Endodermal cell (in vitro differentiated cells): ENCODE measurements around the gene GPS1. TPM values are rescaled to one million over a fixed set of nuclear protein-coding genes. Genes with fewer than 3 reads are reported as not detected.

Experiments
- DNase-seq: peaks from one replicate; pipeline ENCODE4 v3.0.0-alpha.2; 2017
- H3K27ac ChIP-seq: 2 replicates; pipeline ENCODE4 v1.5.1; 2013; ENCODE audit warnings: mild to moderate bottlenecking, low read depth, low read length, moderate library complexity
- H3K27me3 ChIP-seq: 2 replicates; pipeline ENCODE4 v1.6.1; 2013; ENCODE audit warnings: mild to moderate bottlenecking, low read length, moderate library complexity; ENCODE audit not compliant: insufficient read depth, control insufficient read depth, poor library complexity, severe bottlenecking
- H3K36me3 ChIP-seq: 2 replicates; pipeline ENCODE4 v1.7.0; 2013; ENCODE audit warnings: mild to moderate bottlenecking, low read length, moderate library complexity; ENCODE audit not compliant: control insufficient read depth, insufficient read depth
- H3K4me1 ChIP-seq: one replicate; pipeline ENCODE4 v1.7.0; 2013; ENCODE audit warnings: low read length; ENCODE audit not compliant: control insufficient read depth, insufficient read depth
- H3K4me3 ChIP-seq: 2 replicates; pipeline ENCODE4 v1.5.1; 2013; ENCODE audit warnings: mild to moderate bottlenecking, low read length, moderate library complexity
- H3K9ac ChIP-seq: 2 replicates; pipeline ENCODE4 v1.6.1; 2013; ENCODE audit warnings: mild to moderate bottlenecking, low read length, moderate library complexity; ENCODE audit not compliant: poor library complexity, severe bottlenecking; ENCODE audit errors: extremely low read depth
- H3K9me3 ChIP-seq: 2 replicates; pipeline ENCODE4 v1.6.1; 2013; ENCODE audit warnings: mild to moderate bottlenecking, low read length, moderate library complexity; ENCODE audit not compliant: control insufficient read depth
- H3K27ac Mint-ChIP-seq: 2 replicates; pipeline ENCODE4 v1.8.0; 2020; ENCODE audit warnings: mixed read lengths
- H3K27me3 Mint-ChIP-seq: 2 replicates; pipeline ENCODE4 v1.8.0; 2021; ENCODE audit warnings: mild to moderate bottlenecking, mixed read lengths; ENCODE audit not compliant: insufficient read depth
- H3K36me3 Mint-ChIP-seq: 2 replicates; pipeline ENCODE4 v1.8.0; 2020; ENCODE audit warnings: low read depth, mixed read lengths
- H3K4me1 Mint-ChIP-seq: 2 replicates; pipeline ENCODE4 v1.8.0; 2020; ENCODE audit warnings: mixed read lengths
- H3K4me3 Mint-ChIP-seq: 2 replicates; pipeline ENCODE4 v1.8.0; 2020; ENCODE audit warnings: mild to moderate bottlenecking, moderate library complexity, mixed read lengths
- H3K9me3 Mint-ChIP-seq: 2 replicates; pipeline ENCODE4 v1.8.0; 2020; ENCODE audit warnings: mild to moderate bottlenecking, mixed read lengths
- CTCF ChIP-seq: fragments of 200-600 bp; sonication (generic); conservative IDR thresholded peaks from 2 replicates; pipeline ENCODE4 v1.5.0; 2021; ENCODE audit warnings: antibody characterized with exemption, mild to moderate bottlenecking
- WGBS, 2 experiments: methylation state at CpG; one replicate each; pipeline versions ENCODE4 v1.1.5 to v1.1.7; 2013; ENCODE audit warnings: missing lambda C conversion rate in 2 of 2, mixed read lengths in 1 of 2; ENCODE audit not compliant: insufficient coverage in 1 of 2, insufficient read length in 1 of 2; 5-methylcytosine and 5-hydroxymethylcytosine counted together
- total RNA-seq, 2 donors: library from RNA; stranded (reverse); fragmentation: NEBNext Ultra II Directional in 1 of 2; extraction: Animal tissue kit (Norgen Biotek cat#: 25700) in 1 of 2; gene quantifications; 2 replicates in 1 of 2; 3 replicates in 1 of 2; pipeline ENCODE4 v1.2.1, GENCODE V29; 2021

The GPS1 gene
- total RNA-seq, 2 donors from 2014 or later = 152 to 153 TPM

GRCh38 chr17:82087961-82088837 is 36.5 kb downstream of the GPS1 start:
- H3K9ac ChIP-seq = no peak overlapping the region
- no peak overlapping the region for H3K4me3 ChIP-seq
- no peak overlapping the region for H3K27ac Mint-ChIP-seq
- H3K9me3 ChIP-seq = no peaks in the 10 kb centered on the region
- TF ChIP-seq CTCF = no peak
- H3K27me3 Mint-ChIP-seq = no peaks in the 10 kb centered on the region
- no peak overlapping the region for H3K27ac ChIP-seq
- H3K9me3 Mint-ChIP-seq = no peaks in the 10 kb centered on the region
- H3K4me3 Mint-ChIP-seq = no peak overlapping the region
- no peaks in the 10 kb centered on the region for H3K4me1 ChIP-seq
- peaks cover 33% of the 10 kb centered on the region for H3K36me3 Mint-ChIP-seq
- peaks cover 53% of the 10 kb centered on the region for H3K36me3 ChIP-seq
- whole genome bisulfite sequencing, 2 experiments = 97 to 98% methylated on average over 24 to 48 of the region's 48 CpGs
- no peaks in the 10 kb centered on the region for H3K27me3 ChIP-seq
- DNase-seq = no peak
- H3K4me1 Mint-ChIP-seq = no peaks in the 10 kb centered on the region

GRCh38 chr17:82088838-82089722 is 37.4 kb downstream of the GPS1 start:
- no peaks in the 10 kb centered on the region for H3K9me3 Mint-ChIP-seq
- H3K27ac Mint-ChIP-seq = no peak overlapping the region
- no peaks in the 10 kb centered on the region for H3K4me1 Mint-ChIP-seq
- H3K36me3 Mint-ChIP-seq = peaks cover 30% of the 10 kb centered on the region
- Histone ChIP-seq H3K27ac (no peak overlapping the region), H3K9ac (no peak overlapping the region), H3K36me3 (peaks cover 57% of the 10 kb centered on the region), H3K4me1 (no peaks in the 10 kb centered on the region), H3K9me3 (no peaks in the 10 kb centered on the region), H3K4me3 (no peak overlapping the region), H3K27me3 (no peaks in the 10 kb centered on the region)
- no peak overlapping the region for H3K4me3 Mint-ChIP-seq
- H3K27me3 Mint-ChIP-seq = no peaks in the 10 kb centered on the region
- DNase-seq = no peak
- TF ChIP-seq CTCF = no peak
- 95 to 96% methylated on average over 29 to 47 of the region's 47 CpGs for WGBS, 2 experiments

GRCh38 chr17:82089723-82090548 is 38.2 kb downstream of the GPS1 start:
- no peaks in the 10 kb centered on the region for H3K27me3 Mint-ChIP-seq
- 96% methylated on average over 14 to 29 of the region's 29 CpGs for WGBS, 2 experiments

More at GRCh38 chr17:82089723-82090548, 38.2 kb downstream of the GPS1 start:
- Mint-ChIP-seq H3K4me3 (no peak overlapping the region), H3K4me1 (no peaks in the 10 kb centered on the region), H3K27ac (no peak overlapping the region), H3K36me3 (peaks cover 26% of the 10 kb centered on the region), H3K9me3 (no peaks in the 10 kb centered on the region)
- H3K9me3 ChIP-seq = no peaks in the 10 kb centered on the region
- no peaks in the 10 kb centered on the region for H3K27me3 ChIP-seq
- H3K36me3 ChIP-seq = peaks cover 54% of the 10 kb centered on the region
- no peak overlapping the region for H3K4me3 ChIP-seq
- no peak for DNase-seq
- H3K27ac ChIP-seq = no peak overlapping the region
- TF ChIP-seq CTCF = no peak
- no peaks in the 10 kb centered on the region for H3K4me1 ChIP-seq
- no peak overlapping the region for H3K9ac ChIP-seq
